Epithelial cell of esophagus (primary cell): ENCODE measurements around the gene NRG2.

ENCODE experiments used
- DNase-seq: peaks from one replicate; pipeline ENCODE4 v3.0.0; 2010; ENCODE audit warnings: low read depth
- H3K4me3 ChIP-seq: 2 replicates; pipeline ENCODE4 v1.5.1; 2011; ENCODE audit warnings: mild to moderate bottlenecking, low read length, control low read depth
- CTCF ChIP-seq: IDR thresholded peaks from 2 replicates; pipeline ENCODE4 v1.5.1; 2011; ENCODE audit warnings: low read depth, mild to moderate bottlenecking, low read length, control low read depth, inconsistent platforms; ENCODE audit not compliant: insufficient read depth; ENCODE audit errors: missing control alignments

NRG2 gene

GRCh38 chr5:140041492-140042392 is 1.4 kb downstream of the NRG2 start:
- H3K4me3 ChIP-seq = peak overlapping the region; percentile 1
- DNase-seq = peak; percentile 52
- TF ChIP-seq CTCF = no peak

GRCh38 chr5:140041099-140041491 is 2.0 kb downstream of the NRG2 start:
- no peak for DNase-seq
- no peak overlapping the region for H3K4me3 ChIP-seq
- no peak for TF ChIP-seq CTCF

- no peak for DNase-seq
- no peak for TF ChIP-seq CTCF
- no peak overlapping the region for H3K4me3 ChIP-seq
Observed at GRCh38 chr5:140040358-140040757, 2.7 kb downstream of the NRG2 start.

GRCh38 chr5:140039561-140039960 is 3.5 kb downstream of the NRG2 start:
- no peak overlapping the region for H3K4me3 ChIP-seq
- DNase-seq = peak; percentile 64
- TF ChIP-seq CTCF = no peak

- no peak for DNase-seq
- no peak for TF ChIP-seq CTCF
- H3K4me3 ChIP-seq = peak overlapping the region; percentile 21
Observed at GRCh38 chr5:140038373-140038957, 4.6 kb downstream of the NRG2 start.

GRCh38 chr5:140037012-140037411 is 6.1 kb downstream of the NRG2 start:
- DNase-seq = no peak
- no peak for TF ChIP-seq CTCF
- H3K4me3 ChIP-seq = no peak overlapping the region
